ENCODE data around the gene PFKFB3.
A peak's percentile ranks its signal among the peaks of the same experiment; 100 is the strongest.
"Not testable (repeated sequence)": the region's sequence is repeated elsewhere in the genome, so short reads cannot be mapped to it uniquely, and the experiment has no call there.

The PFKFB3 gene

DNA sequence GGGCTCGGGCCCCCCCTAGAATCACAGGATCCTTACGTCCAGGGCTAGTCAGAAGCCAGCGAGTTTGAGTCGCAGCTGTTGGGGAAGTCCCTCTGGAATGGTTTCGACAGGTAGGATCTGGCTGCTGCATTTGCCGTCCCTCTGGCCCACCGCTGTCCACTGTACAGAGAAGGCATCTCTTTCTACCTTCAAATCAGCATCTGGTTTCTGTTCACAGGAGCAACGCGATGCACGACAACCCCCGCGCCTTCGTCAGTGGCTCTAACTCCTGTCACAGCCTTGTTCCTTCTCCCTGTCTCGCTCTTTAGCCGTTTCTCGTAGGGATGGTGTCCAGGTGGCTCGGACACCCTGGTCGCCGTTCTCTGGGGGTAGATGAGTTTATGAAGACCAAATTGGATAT is 11.2 kb upstream of the PFKFB3 start:
- no peak overlapping the region for H3K4me3 Mint-ChIP-seq
- H3K27ac Mint-ChIP-seq: no peak overlapping the region
- no peak for DNase-seq (ENCODE audit: low spot score in 2 of 2)
- H3K4me1 Mint-ChIP-seq: peaks cover 48% of the 10 kb centered on the region
- H3K9me3 Mint-ChIP-seq: no peaks in the 10 kb centered on the region
- peaks cover 28% of the 10 kb centered on the region for H3K36me3 Mint-ChIP-seq
- ATAC-seq: no peak

DNA sequence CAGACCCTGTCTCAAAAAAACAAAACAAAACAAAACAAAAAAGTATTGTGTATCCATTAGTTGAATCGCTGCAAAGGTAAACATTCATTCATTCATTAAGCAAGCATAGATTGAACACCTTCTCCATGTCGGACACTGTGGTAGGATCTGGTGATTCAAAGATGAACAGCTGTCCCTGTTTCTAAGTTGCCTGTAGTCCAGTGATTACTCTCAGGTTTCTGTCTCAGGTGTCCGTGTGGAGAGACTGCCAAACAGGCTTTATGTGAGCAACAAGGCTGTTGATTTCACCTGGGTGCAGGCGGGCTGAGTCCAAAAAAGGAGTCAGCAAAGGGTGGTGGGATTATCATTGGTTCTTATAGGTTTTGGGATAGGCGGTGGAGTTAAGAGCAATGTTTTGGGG is 9.4 kb upstream of the PFKFB3 start:
- not testable (repeated sequence) for ATAC-seq; H3K4me3 Mint-ChIP-seq; H3K9me3 Mint-ChIP-seq; DNase-seq (ENCODE audit: low spot score in 2 of 2)
- H3K27ac Mint-ChIP-seq: peak overlapping the region; percentile 89
- H3K4me1 Mint-ChIP-seq: peaks cover 33% of the 10 kb centered on the region
- peaks cover 28% of the 10 kb centered on the region for H3K36me3 Mint-ChIP-seq

DNA sequence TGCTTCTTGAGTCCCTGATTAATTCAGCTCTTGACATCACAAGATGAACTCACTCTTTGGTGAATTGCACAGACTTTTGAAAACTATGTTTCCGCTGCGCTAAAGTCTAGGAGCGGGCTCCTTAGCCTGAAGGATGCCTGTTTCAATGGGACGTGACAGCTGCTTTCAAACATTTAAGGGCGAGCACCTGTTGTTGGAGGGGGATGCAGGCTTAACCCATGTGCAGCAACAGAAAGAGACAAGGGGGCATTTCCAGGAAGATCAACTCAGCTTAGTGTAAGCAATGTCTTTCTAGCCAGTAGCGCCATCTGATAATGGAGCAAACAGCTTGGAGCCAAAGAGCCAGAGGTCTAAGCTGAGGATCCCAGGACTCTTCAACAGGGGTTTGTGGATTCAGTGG is 8.4 kb upstream of the PFKFB3 start:
- DNase-seq (ENCODE audit: low spot score in 2 of 2) (no peak), ATAC-seq (no peak)
- H3K36me3 Mint-ChIP-seq: peaks cover 28% of the 10 kb centered on the region
- H3K27ac Mint-ChIP-seq: peak overlapping the region; percentile 89
- no peaks in the 10 kb centered on the region for H3K9me3 Mint-ChIP-seq
- peaks cover 37% of the 10 kb centered on the region for H3K4me1 Mint-ChIP-seq
- no peak overlapping the region for H3K4me3 Mint-ChIP-seq

DNA sequence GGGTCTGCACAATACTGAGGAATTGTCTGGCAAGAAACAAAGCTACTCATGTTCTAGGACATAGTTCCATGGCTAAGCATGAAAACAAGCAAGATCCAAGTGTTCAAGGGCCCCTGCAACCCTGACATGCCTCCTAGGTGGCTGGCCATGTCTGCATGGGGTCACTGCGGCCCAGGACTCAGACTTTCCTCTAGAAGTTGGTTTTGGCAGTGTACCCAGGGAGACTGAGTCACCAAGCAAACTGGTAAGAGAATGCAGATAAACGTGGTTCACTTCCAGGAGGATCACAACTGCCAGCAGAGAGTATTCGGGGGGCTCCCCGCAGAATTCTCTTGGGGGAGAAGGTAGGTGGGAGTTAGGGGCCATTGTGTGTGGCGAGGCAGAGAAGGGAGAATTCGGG is 7.4 kb upstream of the PFKFB3 start:
- Mint-ChIP-seq H3K4me3 (no peak overlapping the region), H3K27ac (peak overlapping the region; percentile 63), H3K36me3 (peaks cover 29% of the 10 kb centered on the region), H3K4me1 (peaks cover 41% of the 10 kb centered on the region), H3K9me3 (no peaks in the 10 kb centered on the region)
- ATAC-seq: peak; percentile 24
- no peak for DNase-seq (ENCODE audit: low spot score in 2 of 2)

DNA sequence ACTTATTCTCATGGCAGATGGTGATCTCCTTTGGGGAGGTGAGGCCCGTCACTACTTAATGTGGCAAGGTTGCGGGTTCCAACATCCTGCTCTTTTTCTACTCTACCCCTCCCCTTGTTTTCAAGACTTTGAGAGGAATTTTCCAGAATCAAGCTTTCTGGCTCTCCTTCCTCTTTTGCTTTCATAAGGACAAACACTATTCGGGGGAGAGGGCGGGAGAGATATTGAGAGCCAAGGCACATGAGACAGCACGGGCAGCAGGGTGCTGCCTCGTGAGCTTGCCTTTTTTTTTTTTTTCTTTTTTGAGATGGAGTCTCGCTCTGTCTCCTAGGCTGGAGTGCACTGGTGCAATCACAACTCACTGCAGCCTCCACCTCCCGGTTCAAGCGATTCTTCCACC is 6.9 kb upstream of the PFKFB3 start:
- no peak overlapping the region for H3K4me3 Mint-ChIP-seq
- H3K9me3 Mint-ChIP-seq: no peaks in the 10 kb centered on the region
- ATAC-seq: no peak
- no peak for DNase-seq (ENCODE audit: low spot score in 2 of 2)
- H3K36me3 Mint-ChIP-seq: peaks cover 29% of the 10 kb centered on the region
- H3K27ac Mint-ChIP-seq: peak overlapping the region; percentile 63
- H3K4me1 Mint-ChIP-seq: peaks cover 44% of the 10 kb centered on the region

DNA sequence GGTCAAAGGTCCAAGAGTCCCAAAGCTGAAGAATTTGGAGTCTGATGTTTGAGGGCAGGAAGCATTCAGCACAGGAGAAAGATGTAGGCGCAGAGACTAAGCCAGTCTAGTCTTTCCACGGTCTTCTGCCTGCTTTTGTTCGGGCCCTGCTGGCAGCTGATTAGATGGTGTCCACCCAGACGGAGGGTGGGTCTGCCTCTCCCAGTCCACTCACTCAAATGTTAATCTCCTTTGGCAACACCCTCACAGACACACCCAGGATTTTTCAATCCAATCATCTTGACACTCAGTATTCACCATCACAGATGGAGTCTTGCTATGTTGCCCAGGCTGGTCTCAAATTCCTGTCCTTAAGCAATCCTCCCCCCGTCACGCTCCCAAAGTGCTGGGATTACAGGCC is 6.2 kb upstream of the PFKFB3 start:
- not testable (repeated sequence) for H3K9me3 Mint-ChIP-seq; H3K27ac Mint-ChIP-seq; DNase-seq (ENCODE audit: low spot score in 2 of 2); H3K4me3 Mint-ChIP-seq; ATAC-seq
- peaks cover 47% of the 10 kb centered on the region for H3K4me1 Mint-ChIP-seq
- peaks cover 33% of the 10 kb centered on the region for H3K36me3 Mint-ChIP-seq

DNA sequence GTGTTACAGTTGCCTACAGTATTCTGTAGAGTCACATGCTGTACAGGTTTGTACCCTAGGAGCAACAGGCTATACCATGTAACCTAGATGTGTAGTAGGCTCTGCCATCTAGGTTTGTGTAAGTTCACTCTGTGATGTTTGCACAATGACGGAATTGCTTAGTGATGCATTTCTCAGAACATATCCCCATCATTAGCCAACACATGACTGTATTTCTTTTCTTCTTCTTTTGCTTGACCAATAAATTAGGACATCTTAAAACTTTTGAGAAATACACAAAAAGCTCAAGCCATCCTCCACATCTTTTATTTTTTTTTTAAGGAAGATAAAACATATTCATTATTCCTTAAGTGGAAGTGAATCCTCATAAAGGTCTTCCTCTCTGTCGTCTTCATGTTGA is 5.4 kb upstream of the PFKFB3 start:
- DNase-seq (ENCODE audit: low spot score in 2 of 2) (no peak), ATAC-seq (no peak)
- Mint-ChIP-seq H3K9me3 (no peaks in the 10 kb centered on the region), H3K36me3 (peaks cover 35% of the 10 kb centered on the region), H3K27ac (peak overlapping the region; percentile 13), H3K4me3 (no peak overlapping the region), H3K4me1 (peaks cover 55% of the 10 kb centered on the region)

DNA sequence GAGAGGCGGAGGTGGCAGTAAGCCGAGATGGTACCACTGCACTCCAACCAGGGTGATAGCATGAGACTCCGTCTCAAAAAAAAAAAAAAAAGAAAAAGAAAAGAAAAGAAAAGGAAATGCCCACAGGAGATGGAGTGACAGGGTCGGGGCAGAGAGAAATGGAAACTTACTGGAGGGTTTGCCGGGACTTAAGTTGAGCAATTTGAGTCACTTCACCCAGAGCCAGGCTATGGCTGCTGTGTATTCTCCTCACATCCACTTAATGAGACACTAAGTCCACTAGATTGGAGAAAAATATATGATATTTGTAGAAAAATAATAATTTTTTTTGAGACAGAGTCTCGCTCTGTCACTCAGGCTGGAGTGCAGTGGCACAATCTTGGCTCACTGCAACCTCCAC is 4.6 kb upstream of the PFKFB3 start:
- Mint-ChIP-seq H3K36me3 (peaks cover 41% of the 10 kb centered on the region), H3K4me3 (no peak overlapping the region), H3K4me1 (peaks cover 54% of the 10 kb centered on the region), H3K9me3 (no peaks in the 10 kb centered on the region), H3K27ac (peak overlapping the region; percentile 13)
- ATAC-seq (no peak), DNase-seq (ENCODE audit: low spot score in 2 of 2) (no peak)

DNA sequence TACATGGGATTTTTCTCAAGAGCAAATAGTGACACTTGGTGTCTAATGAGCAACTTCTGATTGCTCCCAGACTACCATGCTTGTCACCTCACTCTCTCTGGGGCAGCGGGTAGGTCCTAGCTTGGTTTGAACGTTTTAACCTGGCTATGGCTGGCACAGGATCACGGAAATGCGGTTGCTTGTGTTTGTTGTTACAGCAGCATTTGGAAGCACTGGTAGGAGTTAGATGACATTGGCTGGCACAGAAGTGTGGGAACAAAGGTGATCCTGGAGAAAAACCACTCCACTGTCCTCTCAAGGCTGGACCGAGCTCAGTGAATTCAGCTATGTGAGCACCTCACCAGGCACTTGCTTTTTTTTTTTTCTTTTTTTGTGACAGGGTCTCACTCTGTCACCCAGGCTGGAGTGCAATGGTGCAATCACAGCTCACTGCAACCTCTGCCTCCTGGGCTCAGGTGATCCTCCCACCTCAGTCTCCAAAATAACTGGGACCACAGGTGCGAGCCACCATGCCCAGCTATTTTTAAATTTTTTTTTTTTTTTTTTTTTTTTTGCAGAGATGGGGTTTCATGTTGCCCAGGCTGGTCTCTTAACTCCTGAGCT is 3.5 kb upstream of the PFKFB3 start:
- Mint-ChIP-seq H3K9me3 (no peaks in the 10 kb centered on the region), H3K4me1 (peaks cover 49% of the 10 kb centered on the region), H3K4me3 (no peak overlapping the region), H3K27ac (peak overlapping the region; percentile 98), H3K36me3 (peaks cover 48% of the 10 kb centered on the region)
- no peak for DNase-seq (ENCODE audit: low spot score in 2 of 2)
- ATAC-seq: no peak

DNA sequence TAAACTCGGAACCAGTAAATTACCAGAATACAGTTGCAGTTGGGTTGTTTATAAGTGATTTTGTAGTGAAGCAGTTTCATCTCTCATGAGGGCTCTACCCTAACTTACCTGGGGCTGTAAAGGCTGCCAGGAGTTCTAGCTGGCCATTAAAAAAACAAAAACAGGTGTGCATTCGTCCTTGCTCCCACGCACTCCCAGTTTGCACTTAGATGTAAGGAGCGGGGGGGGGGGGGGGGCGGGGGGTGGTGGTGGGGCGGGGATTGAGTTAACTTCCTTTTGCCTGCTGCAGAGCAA is 2.3 kb upstream of the PFKFB3 start:
- no peak for ATAC-seq
- H3K4me1 Mint-ChIP-seq: peaks cover 53% of the 10 kb centered on the region
- peak overlapping the region; percentile 98 for H3K27ac Mint-ChIP-seq
- no peak for DNase-seq (ENCODE audit: low spot score in 2 of 2)
- no peaks in the 10 kb centered on the region for H3K9me3 Mint-ChIP-seq
- H3K36me3 Mint-ChIP-seq: peaks cover 59% of the 10 kb centered on the region
- peak overlapping the region; percentile 91 for H3K4me3 Mint-ChIP-seq

DNA sequence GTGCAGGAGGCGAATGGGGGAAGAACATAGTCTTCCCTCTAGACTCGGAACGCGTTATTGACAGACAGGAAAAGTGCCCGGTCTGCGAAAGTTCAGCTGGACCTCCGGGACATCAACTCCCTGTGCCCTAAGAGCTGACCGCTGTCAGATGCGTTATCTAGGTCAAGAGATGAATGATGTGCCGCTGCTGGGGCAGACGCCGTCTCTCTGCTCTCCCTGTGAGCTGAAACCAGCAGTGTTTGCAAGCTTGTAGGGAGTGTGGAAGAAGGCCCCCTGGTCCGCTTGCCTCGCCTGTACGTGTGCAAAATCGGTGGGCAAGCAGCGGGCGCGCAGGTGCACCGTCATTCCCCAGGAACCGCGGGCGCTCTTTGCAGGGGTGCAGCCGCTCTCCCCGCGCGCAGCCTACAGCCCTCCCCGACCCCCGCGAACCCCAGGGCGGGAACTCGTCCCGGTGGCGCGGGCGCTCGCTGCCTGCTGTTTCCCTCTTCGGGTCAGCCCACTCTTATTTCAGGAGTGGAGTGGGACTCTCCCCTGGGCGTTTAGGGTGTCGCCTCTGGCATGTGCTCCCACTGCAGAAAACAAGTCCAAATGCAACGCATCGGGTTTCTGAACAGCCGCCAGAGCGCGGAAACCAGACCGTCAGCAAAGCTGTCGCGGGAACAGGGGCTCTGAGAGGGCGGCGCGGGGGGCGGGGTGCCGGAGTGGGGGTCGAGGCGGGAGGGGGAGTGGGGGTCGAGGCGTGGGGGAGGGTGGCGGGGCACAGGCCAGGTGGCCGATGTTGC is 1.8 kb upstream of the PFKFB3 start:
- no peaks in the 10 kb centered on the region for H3K9me3 Mint-ChIP-seq
- ATAC-seq (peak; percentile 0), DNase-seq (ENCODE audit: low spot score in 2 of 2) (peak; percentile 35 to 66)
- peak overlapping the region; percentile 91 for H3K4me3 Mint-ChIP-seq
- H3K36me3 Mint-ChIP-seq: peaks cover 64% of the 10 kb centered on the region
- peak overlapping the region; percentile 98 for H3K27ac Mint-ChIP-seq
- H3K4me1 Mint-ChIP-seq: peaks cover 49% of the 10 kb centered on the region

DNA sequence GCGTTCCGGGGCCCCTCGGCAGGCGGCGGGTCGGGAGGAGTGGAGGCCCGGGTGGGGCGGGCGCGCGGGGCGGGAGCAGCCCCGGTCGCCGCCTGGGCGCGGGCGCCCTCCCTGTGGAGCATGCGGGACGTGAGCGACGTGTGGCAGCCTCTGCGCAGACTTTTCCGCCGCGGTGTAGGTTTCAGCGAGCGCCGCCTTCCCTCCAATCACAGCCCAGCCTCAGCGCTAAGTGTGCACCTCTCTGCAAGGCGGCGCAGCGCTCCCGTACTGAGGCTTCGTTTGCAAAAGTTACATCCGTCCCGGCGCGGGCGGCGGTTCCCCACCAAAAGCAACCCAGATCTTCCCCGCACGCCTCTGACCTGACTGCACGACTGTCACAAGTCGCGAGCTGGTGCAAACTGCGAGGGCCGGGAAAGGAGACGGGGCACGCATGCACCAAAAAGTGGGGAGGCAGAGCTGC is 1.2 kb upstream of the PFKFB3 start:
- Mint-ChIP-seq H3K27ac (peak overlapping the region; percentile 98), H3K9me3 (no peaks in the 10 kb centered on the region), H3K36me3 (peaks cover 64% of the 10 kb centered on the region), H3K4me3 (peak overlapping the region; percentile 91), H3K4me1 (peaks cover 49% of the 10 kb centered on the region)
- peak; percentile 84 for ATAC-seq
- DNase-seq (ENCODE audit: low spot score in 2 of 2): peak; percentile 77 to 83

DNA sequence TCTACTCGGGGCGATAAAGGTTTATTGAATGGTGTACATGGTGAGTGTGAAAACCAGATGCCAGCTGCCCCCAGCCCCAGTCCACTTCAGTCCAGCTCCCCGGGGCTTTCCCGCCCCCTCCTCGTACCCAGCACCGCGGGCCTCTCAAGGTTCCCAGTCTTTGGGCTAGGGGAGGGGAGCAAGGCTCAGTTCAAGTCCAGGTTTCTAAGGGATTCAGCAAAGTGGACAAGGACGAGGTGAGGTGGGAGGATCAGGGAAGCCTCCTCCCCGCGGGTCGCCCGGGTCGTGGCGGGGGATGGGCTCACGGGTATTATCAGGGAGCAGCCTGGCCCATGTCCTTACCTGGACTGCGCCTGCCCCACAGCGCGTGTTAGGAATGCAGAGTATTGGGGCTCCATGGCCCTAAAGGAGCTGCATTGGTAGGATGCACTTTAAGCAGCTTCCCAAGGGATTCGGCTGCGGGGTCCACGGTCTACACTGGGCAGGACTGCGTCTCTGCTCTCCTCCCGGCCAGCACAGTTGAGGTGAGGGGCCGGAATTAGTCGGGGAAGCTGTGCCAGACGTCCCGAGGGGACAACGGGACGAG is 541 bp upstream of the PFKFB3 start:
- Mint-ChIP-seq H3K9me3 (no peaks in the 10 kb centered on the region), H3K4me1 (peaks cover 49% of the 10 kb centered on the region), H3K36me3 (peaks cover 67% of the 10 kb centered on the region), H3K27ac (peak overlapping the region; percentile 98), H3K4me3 (peak overlapping the region; percentile 91)
- no peak for DNase-seq (ENCODE audit: low spot score in 2 of 2)
- no peak for ATAC-seq

DNA sequence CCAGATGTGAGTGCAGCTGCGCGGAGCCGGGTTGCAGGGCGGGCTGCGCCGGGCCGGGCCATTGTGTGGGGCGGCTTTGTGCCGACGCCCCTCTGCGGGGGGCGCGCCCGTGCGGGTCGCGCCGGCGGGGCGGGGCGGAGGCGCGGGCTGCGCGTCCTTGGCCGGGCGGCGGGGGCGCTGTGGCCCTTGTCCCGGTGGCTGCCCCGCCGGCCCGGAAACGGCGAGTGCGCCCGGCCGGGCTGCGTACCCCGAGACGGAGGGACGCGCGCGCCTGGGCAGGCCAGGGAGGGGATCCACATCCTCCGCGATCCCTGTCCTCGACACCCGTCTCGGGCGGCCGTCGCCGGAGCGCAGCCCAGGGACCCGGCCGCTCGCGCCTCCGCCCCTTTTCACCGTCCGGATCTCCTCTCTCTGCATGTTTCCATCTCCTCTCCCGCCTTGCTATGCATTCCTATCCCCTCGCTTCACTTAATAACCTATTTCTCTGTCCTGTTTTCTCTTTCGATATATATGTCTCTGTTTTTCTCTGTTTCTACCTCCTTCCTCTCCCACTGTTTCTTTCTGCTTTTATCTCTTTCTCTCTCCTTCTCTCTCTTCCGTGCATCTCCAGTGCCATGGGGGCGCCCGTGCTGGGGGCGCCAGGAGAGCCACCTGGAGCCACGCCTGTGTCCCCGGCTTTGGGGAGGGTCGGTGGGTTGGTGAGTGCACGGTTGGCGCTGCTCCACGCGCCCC is 765 bp downstream of the PFKFB3 start:
- peaks cover 54% of the 10 kb centered on the region for H3K4me1 Mint-ChIP-seq
- H3K27ac Mint-ChIP-seq: peak overlapping the region; percentile 89
- ATAC-seq (peak; percentile 51), DNase-seq (ENCODE audit: low spot score in 2 of 2) (peak; percentile 60 to 85)
- H3K9me3 Mint-ChIP-seq: no peaks in the 10 kb centered on the region
- peaks cover 80% of the 10 kb centered on the region for H3K36me3 Mint-ChIP-seq
- H3K4me3 Mint-ChIP-seq: peak overlapping the region; percentile 91

DNA sequence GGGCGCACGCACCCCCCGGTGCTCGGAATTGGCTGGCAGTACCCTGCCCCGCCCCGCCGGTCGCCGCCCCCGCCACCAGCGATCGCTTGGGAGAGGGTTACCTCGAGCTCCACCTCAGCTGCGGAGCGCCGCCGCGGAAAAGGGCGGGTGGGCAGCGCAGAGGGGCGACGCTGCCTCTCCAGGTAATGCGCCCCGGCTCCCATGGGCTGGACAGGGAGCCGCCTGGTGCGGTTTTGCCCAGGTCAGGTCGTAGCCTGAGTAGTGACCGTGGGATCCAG is 1.3 kb downstream of the PFKFB3 start:
- H3K27ac Mint-ChIP-seq: peak overlapping the region; percentile 89
- peak; percentile 4 for ATAC-seq
- peaks cover 85% of the 10 kb centered on the region for H3K36me3 Mint-ChIP-seq
- peak overlapping the region; percentile 91 for H3K4me3 Mint-ChIP-seq
- peaks cover 49% of the 10 kb centered on the region for H3K4me1 Mint-ChIP-seq
- DNase-seq (ENCODE audit: low spot score in 2 of 2): peak; percentile 48 to 76
- H3K9me3 Mint-ChIP-seq: no peaks in the 10 kb centered on the region

All from stimulated activated effector memory CD8-positive, alpha-beta T cell treated with anti-CD3 and anti-CD28 coated beads, Interleukin-12 subunit alpha, Interleukin-12 subunit beta, amount 100 ng/mL, for 72 hours (primary cell).